ENCODE data around the gene TST. TPM values are rescaled to one million over a fixed set of nuclear protein-coding genes. Genes with fewer than 3 reads are reported as not detected.

The TST gene
- polyA plus RNA-seq, 1 of the 3 experiments (the other 2 are of a cell fraction), result 49.4 TPM

DNA sequence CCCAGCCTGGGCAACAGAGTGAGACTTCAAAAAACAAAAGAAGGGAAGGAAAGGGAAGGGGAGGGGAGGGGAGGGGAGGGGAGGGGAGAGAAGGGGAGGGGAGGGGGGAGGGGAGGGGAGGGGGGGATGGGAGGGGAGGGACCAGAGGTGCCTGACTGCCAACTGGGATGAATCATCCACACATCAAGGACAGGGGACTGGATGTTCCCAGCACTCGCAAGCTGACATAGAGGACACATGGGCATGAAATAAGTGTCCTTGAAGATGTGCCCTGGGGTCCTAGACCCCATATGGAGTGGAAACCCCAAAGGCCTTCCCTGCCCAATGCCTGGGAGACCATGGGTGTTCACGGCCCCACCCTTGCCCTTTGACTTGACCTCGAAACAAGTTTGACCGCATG is 19.8 kb downstream of the TST start:
- Histone ChIP-seq H3K9ac (no peak overlapping the region), H3K9me2 (no peaks in the 10 kb centered on the region), H3K4me3 (ENCODE audit: low read depth in 2 of 2, low read length in 1 of 2) (no peak overlapping the region), H3K27ac (ENCODE audit: low read depth in 2 of 2, low read length in 1 of 2) (no peak overlapping the region), H3K9me3 (no peaks in the 10 kb centered on the region), H3K79me2 (ENCODE audit: insufficient read depth) (no peaks in the 10 kb centered on the region), H3K36me3 (replicated peaks in 1 of 2; ENCODE audit: control insufficient read depth in 1 of 2, insufficient read depth in 2 of 2, low read length in 1 of 2) (no peaks in the 10 kb centered on the region), H3K27me3 (ENCODE audit: insufficient read depth) (peaks cover 12% of the 10 kb centered on the region; the same call in 1 of the 2 replicates), H3K4me2 (no peak overlapping the region), H4K20me1 (ENCODE audit: insufficient read depth) (no peaks in the 10 kb centered on the region), H2AFZ (ENCODE audit: low read depth) (no peak overlapping the region), H3K4me1 (ENCODE audit: control insufficient read depth in 1 of 2, insufficient read depth in 2 of 2, low read depth in 1 of 2, low read length in 1 of 2) (no peaks in the 10 kb centered on the region), H3F3A (replicated peaks; ENCODE audit: insufficient read depth) (no peaks in the 10 kb centered on the region)
- DNase-seq, result no peak
- ChIA-PET CTCF (interaction anchor here (0.9 to 1.8 kb wide), 6 partner anchors 8 to 453 kb away, joined by 3 to 6 read pairs (median 4); no protein-coding TSS in a partner anchor), POLR2A (no interaction called here)
- WGBS (ENCODE audit: low lambda C conversion rate), result 75% methylated on average over 2 of the region's 4 CpGs
- TF ChIP-seq YY1 (IDR thresholded peaks at IDR 0.05; ENCODE audit: low read depth), result no peak
- no peak for TF ChIP-seq MXI1 (IDR thresholded peaks at IDR 0.05; ENCODE audit: low read depth, low read length)
- TF ChIP-seq TCF12 (IDR thresholded peaks at IDR 0.05), result no peak
- no peak for TF ChIP-seq JUND (IDR thresholded peaks at IDR 0.05)
- no peak for TF ChIP-seq REST (IDR thresholded peaks at IDR 0.05; ENCODE audit: low read depth, low read length)

- H3K79me2 ChIP-seq (ENCODE audit: insufficient read depth), result no peaks in the 10 kb centered on the region
- ChIA-PET CTCF (interaction anchor here (0.7 to 2.0 kb wide), 10 partner anchors 12 to 452 kb away, joined by 3 to 11 read pairs (median 4); no protein-coding TSS in a partner anchor), POLR2A (no interaction called here)
- whole genome bisulfite sequencing (ENCODE audit: low lambda C conversion rate), result 74% methylated on average over 9 of the region's 9 CpGs
- no peaks in the 10 kb centered on the region for H3K9me2 ChIP-seq
- H3K4me2 ChIP-seq, result no peak overlapping the region
- no peak overlapping the region for H3K4me3 ChIP-seq (ENCODE audit: low read depth in 2 of 2, low read length in 1 of 2)
- peaks cover 12% of the 10 kb centered on the region; the same call in 1 of the 2 replicates for H3K27me3 ChIP-seq (ENCODE audit: insufficient read depth)
- DNase-seq, result no peak
- H2AFZ ChIP-seq (ENCODE audit: low read depth), result no peak overlapping the region
- H3K9me3 ChIP-seq, result no peaks in the 10 kb centered on the region
- H3K27ac ChIP-seq (ENCODE audit: low read depth in 2 of 2, low read length in 1 of 2), result no peak overlapping the region
- no peaks in the 10 kb centered on the region for H3K36me3 ChIP-seq (replicated peaks in 1 of 2; ENCODE audit: control insufficient read depth in 1 of 2, insufficient read depth in 2 of 2, low read length in 1 of 2)
- H3K4me1 ChIP-seq (ENCODE audit: control insufficient read depth in 1 of 2, insufficient read depth in 2 of 2, low read depth in 1 of 2, low read length in 1 of 2), result no peaks in the 10 kb centered on the region
- TF ChIP-seq FOSL2 (IDR thresholded peaks at IDR 0.05; ENCODE audit: borderline replicate concordance, low read depth) (peak; percentile 14; the same call in 1 of the 2 replicates), MEF2A (IDR thresholded peaks at IDR 0.05; ENCODE audit: borderline replicate concordance, low read depth) (no peak)
- TF ChIP-seq, protein P1, sequence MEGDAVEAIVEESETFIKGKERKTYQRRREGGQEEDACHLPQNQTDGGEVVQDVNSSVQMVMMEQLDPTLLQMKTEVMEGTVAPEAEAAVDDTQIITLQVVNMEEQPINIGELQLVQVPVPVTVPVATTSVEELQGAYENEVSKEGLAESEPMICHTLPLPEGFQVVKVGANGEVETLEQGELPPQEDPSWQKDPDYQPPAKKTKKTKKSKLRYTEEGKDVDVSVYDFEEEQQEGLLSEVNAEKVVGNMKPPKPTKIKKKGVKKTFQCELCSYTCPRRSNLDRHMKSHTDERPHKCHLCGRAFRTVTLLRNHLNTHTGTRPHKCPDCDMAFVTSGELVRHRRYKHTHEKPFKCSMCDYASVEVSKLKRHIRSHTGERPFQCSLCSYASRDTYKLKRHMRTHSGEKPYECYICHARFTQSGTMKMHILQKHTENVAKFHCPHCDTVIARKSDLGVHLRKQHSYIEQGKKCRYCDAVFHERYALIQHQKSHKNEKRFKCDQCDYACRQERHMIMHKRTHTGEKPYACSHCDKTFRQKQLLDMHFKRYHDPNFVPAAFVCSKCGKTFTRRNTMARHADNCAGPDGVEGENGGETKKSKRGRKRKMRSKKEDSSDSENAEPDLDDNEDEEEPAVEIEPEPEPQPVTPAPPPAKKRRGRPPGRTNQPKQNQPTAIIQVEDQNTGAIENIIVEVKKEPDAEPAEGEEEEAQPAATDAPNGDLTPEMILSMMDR (IDR thresholded peaks at IDR 0.05), result peak; percentile 25
- H3K9ac ChIP-seq, result no peak overlapping the region
- no peaks in the 10 kb centered on the region for H3F3A ChIP-seq (replicated peaks; ENCODE audit: insufficient read depth)
- H4K20me1 ChIP-seq (ENCODE audit: insufficient read depth), result no peaks in the 10 kb centered on the region
Observed at GRCh38 chr22:36998620-36999351, 20.5 kb downstream of the TST start.

Measured in SK-N-SH (cell line).